D341Med (cell line): ENCODE measurements around the gene COL15A1.
"Not testable (repeated sequence)": the region's sequence is repeated elsewhere in the genome, so short reads cannot be mapped to it uniquely, and the experiment has no call there.

Experiments used
- DNase-seq: peaks from one replicate; pipeline ENCODE4 v3.0.0; 2012; ENCODE audit warnings: low spot score

COL15A1 gene

GRCh38 chr9:99079542-99079941 lies 135.8 kb downstream of the COL15A1 start:
- no peak for DNase-seq

GRCh38 chr9:99083051-99083450 lies 139.3 kb downstream of the COL15A1 start:
- no peak for DNase-seq

GRCh38 chr9:99085949-99086948 lies 142.5 kb downstream of the COL15A1 start:
- DNase-seq = no peak

GRCh38 chr9:99087462-99087861 lies 143.8 kb downstream of the COL15A1 start:
- no peak for DNase-seq

- no peak for DNase-seq
Observed at GRCh38 chr9:99090336-99091130, 146.8 kb downstream of the COL15A1 start.

GRCh38 chr9:99092643-99093491 lies 149.2 kb downstream of the COL15A1 start:
- DNase-seq = no peak

GRCh38 chr9:99093492-99093791 lies 149.7 kb downstream of the COL15A1 start:
- DNase-seq = no peak

- no peak for DNase-seq
Observed at GRCh38 chr9:99095565-99095964, 151.9 kb downstream of the COL15A1 start.

- DNase-seq = no peak
Observed at GRCh38 chr9:99096409-99096808, 152.7 kb downstream of the COL15A1 start.

- DNase-seq = not testable (repeated sequence)
Observed at GRCh38 chr9:99099806-99100585, 156.3 kb downstream of the COL15A1 start.

GRCh38 chr9:99101271-99101670 lies 157.6 kb downstream of the COL15A1 start:
- no peak for DNase-seq

GRCh38 chr9:99101812-99102211 lies 158.1 kb downstream of the COL15A1 start:
- no peak for DNase-seq

- no peak for DNase-seq
Observed at GRCh38 chr9:99103054-99103895, 159.6 kb downstream of the COL15A1 start.

- DNase-seq = no peak
Observed at GRCh38 chr9:99103901-99104458, 160.3 kb downstream of the COL15A1 start.

- peak; percentile 99 for DNase-seq
Observed at GRCh38 chr9:99104459-99105151, 160.9 kb downstream of the COL15A1 start, which contains the start of gene TGFBR1. TGFBR1 (plus strand) TSS chr9:99105113; CDS start chr9:99105206, 93 bp downstream.

GRCh38 chr9:99105152-99106043 lies 161.7 kb downstream of the COL15A1 start:
- peak; percentile 82 for DNase-seq

GRCh38 chr9:99106044-99106375 lies 162.3 kb downstream of the COL15A1 start:
- DNase-seq = no peak

- no peak for DNase-seq
Observed at GRCh38 chr9:99107421-99107820, 163.7 kb downstream of the COL15A1 start.
